ENCODE measurements around the gene TBC1D22A.

TBC1D22A gene

DNA sequence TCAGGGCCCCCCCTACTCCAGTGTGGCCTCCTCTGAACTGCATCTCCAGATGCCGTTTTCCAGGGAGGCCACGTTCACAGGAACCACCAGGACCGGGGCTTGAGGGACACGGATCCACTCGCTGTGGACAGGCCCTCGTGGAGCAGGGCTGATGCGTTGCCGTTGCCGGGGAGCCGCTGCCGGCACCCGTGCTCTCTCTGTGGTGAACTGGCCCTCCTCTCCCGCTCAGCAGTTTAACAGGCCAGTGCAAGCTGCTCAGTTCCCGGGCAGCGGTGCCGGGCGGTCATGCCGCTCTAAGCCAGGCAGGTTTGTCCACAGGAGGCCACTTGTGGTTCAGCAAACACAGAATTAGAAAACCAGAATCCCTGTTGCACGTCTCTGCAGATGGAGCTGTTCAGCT lies 301.6 kb downstream of the TBC1D22A start:
- no peak for TF ChIP-seq GATA1 (IDR thresholded peaks at IDR 0.05; ENCODE audit: low read depth, low read length)
- no peak for TF ChIP-seq POLR2A (IDR thresholded peaks at IDR 0.05; ENCODE audit: low read length)
- DNase-seq, result no peak

DNA sequence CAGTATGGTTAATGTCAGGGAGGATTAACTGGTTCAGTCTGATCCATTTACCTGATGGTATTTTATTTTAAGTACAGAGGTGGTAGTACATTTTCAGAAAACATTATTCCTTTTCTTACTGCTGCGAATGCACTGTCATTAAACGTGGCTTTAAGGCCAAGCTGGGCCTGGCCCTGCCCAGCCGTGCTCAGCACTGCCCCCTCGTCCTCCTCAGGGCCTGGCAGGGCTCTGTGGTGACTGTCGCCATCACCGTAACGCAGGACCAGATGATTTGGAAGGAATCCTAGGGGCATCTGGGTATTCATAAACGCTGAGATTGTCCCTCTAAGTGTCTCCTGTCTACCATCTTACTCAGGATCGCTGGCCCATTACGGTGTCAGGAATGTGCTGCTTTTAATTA lies 302.0 kb downstream of the TBC1D22A start:
- no peak for DNase-seq
- TF ChIP-seq GATA1 (IDR thresholded peaks at IDR 0.05; ENCODE audit: low read depth, low read length), result no peak
- TF ChIP-seq POLR2A (IDR thresholded peaks at IDR 0.05; ENCODE audit: low read length), result no peak

DNA sequence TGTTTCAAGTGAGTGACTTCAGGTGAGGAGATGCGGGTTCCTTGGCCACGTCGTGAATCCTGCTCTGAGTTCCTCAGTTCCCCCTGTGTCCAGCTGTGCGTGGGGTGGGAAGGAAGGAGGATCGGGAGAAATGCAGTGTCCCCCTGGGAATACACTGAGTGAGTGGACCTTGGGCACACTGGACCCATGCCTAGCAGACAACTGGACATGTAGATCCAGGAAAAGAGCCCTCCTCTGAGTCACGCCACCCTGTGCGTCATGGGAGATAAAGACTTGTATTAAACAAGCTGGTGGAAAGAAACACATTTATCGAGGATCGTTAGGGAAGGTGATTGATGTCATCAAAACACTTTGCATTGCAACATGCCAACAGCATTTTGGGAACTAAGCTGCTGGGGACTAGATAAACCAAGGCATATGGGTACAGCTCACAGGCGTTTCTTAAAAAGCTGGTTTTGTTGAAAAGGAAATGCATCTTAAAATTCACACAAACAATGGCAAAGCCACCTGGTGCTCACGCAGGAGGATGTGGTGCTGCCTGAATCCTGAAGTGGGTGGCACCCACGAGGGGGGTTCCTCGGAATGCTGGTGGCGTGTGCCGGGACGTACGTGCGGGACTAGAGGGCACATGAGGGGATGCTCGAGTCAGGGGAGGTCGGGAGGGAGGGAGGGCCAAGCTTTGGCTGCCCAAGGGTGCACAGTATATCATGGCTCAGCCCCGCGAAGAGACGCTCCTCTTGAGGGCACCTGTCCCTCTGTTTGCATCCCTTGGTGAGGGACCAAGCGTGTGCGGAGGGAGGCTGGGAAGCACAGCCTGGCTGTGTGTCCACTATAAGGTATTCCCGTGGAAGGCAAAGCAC lies 303.5 kb downstream of the TBC1D22A start:
- no peak for DNase-seq
- TF ChIP-seq POLR2A (IDR thresholded peaks at IDR 0.05; ENCODE audit: low read length), result no peak
- TF ChIP-seq GATA1 (IDR thresholded peaks at IDR 0.05; ENCODE audit: low read depth, low read length), result no peak

DNA sequence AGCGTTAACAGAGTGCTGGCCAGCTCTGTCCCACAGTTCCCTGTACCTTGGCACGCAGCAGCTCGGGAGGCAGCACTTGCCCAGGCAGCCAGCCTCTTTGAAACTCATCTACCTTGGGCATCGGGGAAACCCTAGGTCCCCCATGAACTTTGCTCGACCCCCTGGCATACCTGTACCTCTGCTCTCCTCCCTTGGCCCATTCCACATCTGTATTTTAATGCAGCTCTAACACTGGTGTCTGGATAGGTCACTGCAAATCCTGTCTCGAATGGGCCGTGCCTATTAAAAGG lies 304.1 kb downstream of the TBC1D22A start:
- no peak for TF ChIP-seq GATA1 (IDR thresholded peaks at IDR 0.05; ENCODE audit: low read depth, low read length)
- no peak for TF ChIP-seq POLR2A (IDR thresholded peaks at IDR 0.05; ENCODE audit: low read length)
- DNase-seq, result no peak

DNA sequence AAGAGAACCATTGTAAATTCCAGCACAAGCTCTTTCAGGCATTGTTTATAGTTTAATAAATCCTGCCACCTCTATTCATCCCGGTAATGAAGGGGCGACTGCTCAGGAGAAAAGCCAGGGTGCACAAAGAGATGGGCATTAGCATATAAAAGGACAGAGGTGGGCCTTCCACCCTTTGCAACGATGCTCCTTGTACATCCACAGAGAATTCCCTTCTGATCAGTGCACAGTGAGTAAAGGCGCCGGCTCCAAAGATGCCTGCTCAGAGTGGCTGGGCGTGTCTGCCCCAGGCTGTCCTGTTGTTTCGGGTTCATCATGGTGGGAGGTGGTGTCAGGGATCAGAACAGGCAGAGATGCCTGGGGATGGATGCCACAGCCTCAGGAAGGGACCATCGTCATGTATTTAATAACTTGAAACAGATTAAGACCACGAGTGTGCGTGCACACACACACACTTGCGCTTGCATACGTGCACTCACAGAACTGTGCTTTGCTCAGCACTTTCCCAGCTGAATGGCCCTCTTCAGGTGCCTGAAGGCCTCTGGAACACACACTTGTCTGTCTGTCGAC lies 305.0 kb downstream of the TBC1D22A start:
- TF ChIP-seq GATA1 (IDR thresholded peaks at IDR 0.05; ENCODE audit: low read depth, low read length), result no peak
- TF ChIP-seq POLR2A (IDR thresholded peaks at IDR 0.05; ENCODE audit: low read length), result no peak
- no peak for DNase-seq

DNA sequence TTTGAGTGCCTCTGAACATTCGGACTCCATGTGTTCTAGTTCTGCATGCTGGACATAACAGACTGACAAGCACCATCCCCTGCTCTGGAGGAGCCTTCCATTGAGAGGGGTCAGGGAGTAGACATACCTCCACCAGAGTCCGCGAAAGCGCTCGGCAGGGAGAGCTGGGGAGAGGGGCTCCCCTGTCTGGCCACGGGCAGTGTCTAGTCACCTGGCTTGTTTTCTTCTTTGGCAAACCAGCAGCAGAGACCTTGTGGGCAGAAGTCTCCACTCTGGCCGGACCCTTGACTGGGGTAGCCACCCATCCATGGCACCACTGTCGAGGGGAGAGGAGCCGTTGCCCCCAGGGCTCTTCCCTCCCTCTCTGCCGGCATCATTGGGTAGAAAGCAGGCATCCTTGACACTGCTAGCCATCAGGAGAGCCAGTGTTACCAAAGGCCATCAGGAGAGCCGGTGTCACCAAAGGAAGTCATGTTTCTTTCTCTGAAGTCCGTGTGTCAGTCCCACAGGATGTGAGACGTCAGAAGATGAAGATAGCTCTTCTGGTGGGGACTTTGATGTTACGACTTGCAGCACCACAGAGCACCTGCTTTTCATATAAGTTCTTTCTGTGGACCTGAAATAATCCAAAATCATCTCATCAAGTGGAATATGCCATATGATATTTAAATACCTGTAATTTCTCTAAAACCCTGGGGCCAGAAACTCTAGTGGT lies 305.6 kb downstream of the TBC1D22A start:
- TF ChIP-seq GATA1 (IDR thresholded peaks at IDR 0.05; ENCODE audit: low read depth, low read length) (no peak), POLR2A (IDR thresholded peaks at IDR 0.05; ENCODE audit: low read length) (no peak)
- DNase-seq, result no peak

DNA sequence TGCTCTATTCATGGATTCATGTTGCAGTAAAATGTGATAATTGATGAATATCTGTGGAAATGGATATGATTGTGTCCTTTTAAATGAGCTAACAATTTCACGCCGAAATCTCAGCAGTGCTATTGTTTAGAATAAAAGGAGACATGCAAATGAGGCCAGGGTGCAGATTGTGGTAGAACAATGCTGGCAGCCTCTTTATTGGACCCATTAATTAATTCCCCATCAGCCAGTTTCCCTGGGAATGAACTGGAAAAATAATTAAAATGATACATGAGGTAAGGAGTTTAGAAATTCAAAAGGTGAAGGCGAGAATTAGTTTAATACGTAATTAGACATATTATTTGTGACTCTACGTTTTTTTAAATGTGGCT lies 306.2 kb downstream of the TBC1D22A start:
- TF ChIP-seq POLR2A (IDR thresholded peaks at IDR 0.05; ENCODE audit: low read length), result no peak
- no peak for TF ChIP-seq GATA1 (IDR thresholded peaks at IDR 0.05; ENCODE audit: low read depth, low read length)
- no peak for DNase-seq

DNA sequence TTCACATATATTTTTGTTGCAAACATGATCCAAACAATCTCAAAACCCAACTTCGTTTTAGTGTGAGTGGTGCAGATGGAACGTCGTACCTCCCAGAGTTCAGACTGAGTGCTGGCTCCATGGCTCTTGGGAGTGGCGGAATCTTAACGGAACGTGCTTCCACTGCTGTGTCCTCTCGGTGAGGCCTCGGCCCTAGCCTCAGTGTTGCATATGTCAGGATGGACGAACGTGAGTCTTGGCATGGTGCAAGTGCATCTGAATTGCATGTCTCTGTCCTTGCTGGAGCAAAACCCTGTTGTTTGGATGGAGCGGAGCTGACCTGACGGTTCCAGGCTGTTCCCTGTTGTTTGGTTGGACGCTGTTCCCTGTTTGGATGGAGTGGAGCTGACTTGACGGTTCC lies 306.8 kb downstream of the TBC1D22A start:
- DNase-seq, result no peak
- TF ChIP-seq GATA1 (IDR thresholded peaks at IDR 0.05; ENCODE audit: low read depth, low read length) (no peak), POLR2A (IDR thresholded peaks at IDR 0.05; ENCODE audit: low read length) (no peak)

DNA sequence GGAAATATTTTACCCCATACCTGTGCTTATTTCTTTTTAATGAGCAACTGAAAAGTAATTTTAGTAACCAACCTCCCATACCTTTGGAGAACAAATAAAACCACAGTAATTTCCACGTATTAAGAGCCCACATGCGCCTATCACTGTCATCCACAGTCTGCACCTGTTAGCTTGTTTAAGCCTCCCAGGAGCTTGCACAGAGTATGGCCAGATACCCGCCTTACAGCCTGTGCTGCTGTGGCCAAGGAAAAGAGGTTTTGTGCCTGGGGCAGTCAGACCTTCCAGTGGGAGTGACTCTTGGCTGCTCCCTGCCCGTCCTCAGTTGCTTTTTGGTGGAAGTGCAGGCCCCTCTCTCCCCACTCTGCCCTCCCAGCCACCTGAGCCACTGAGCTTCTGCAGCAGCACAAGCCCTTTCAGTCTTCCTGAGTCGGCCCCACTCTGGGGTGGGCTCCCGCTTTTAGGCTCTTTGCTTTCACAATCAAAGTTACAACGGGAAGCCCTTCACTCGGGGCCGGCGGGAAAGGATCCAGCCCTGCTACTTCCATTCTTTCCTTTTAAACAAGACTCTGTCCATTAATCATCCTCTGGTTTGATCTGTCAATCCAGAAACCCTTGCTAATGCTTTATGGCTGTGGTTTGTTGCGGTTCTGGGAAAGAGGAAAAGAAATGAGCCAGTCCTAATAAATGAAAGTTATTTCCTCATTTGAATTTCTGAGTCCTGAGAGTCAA lies 308.8 kb downstream of the TBC1D22A start:
- DNase-seq, result no peak
- TF ChIP-seq POLR2A (IDR thresholded peaks at IDR 0.05; ENCODE audit: low read length), result no peak
- no peak for TF ChIP-seq GATA1 (IDR thresholded peaks at IDR 0.05; ENCODE audit: low read depth, low read length)

DNA sequence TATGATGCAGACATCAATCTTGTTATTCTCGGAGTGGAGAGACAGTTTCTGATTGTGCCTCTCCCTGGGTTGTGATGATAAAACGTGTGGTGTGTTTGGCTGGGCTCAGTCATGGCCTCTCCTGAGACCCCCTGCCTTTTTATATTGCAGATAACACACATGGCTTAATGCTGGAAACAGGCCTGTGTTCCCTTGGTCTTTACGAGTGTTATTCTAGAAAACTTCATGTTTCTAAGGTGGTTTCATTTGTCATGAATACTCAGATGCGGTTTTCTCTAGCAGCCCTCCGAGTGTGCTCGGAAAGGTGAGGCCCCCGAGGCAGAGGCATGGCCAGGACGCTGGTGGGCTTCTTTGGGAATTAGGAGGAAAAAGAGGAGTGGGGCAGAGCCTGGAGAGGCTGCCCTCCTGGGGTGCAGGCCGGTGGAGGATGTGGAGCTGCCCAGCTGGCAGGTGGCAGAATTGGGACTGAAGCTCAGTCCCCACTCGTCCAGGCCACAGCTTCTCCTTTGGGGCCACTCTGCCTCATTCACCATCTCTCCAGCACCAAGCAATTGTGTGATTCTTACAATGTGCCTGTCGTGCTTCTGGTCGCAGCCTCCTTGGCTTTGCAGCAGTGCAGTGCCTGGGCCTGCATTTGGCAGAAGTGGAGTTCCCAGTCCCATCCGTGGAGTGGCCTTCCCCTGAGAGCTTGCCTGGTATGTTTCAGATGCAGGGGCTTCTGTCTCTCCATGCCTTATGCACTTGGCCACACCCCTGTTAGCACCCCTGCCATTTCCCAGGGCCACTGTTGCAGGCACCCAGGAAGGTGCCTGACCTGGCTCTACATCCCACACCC lies 309.6 kb downstream of the TBC1D22A start:
- no peak for DNase-seq
- no peak for TF ChIP-seq GATA1 (IDR thresholded peaks at IDR 0.05; ENCODE audit: low read depth, low read length)
- no peak for TF ChIP-seq POLR2A (IDR thresholded peaks at IDR 0.05; ENCODE audit: low read length)

DNA sequence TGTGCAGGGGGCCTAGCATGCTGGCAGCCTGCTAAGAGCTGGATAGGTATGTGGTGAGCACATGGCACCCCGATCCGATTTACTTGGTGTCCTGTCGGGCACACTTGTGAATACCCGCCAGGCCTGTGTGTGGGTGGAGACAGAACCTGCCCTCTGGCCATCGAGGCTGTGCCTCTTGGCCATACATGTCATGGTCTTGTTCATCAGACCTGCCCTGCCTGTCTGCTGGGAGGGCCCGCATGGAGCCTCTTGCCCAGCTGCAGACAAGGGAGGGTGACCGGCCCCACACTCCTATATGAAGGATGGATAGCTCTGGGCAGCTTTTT lies 310.2 kb downstream of the TBC1D22A start:
- no peak for DNase-seq
- TF ChIP-seq GATA1 (IDR thresholded peaks at IDR 0.05; ENCODE audit: low read depth, low read length), result no peak
- TF ChIP-seq POLR2A (IDR thresholded peaks at IDR 0.05; ENCODE audit: low read length), result no peak

DNA sequence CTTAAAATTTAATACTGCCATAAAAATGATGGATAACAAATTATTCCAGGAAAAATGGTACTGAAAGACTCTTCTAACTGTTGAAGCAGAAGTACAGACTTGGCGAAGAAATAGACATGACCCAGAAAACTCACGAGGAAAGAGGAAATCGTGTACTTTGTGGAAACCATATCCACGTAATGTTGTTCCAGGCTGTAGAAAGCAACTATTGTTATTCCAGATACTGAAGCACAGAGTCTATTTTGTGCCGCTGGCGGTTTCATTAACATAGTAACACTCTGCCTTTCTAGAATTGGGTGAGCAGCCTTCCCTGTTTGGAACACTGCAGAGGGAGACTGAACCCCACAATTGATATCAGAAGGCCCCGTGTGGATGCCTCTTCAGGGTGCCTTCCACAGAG lies 310.6 kb downstream of the TBC1D22A start:
- TF ChIP-seq POLR2A (IDR thresholded peaks at IDR 0.05; ENCODE audit: low read length) (no peak), GATA1 (IDR thresholded peaks at IDR 0.05; ENCODE audit: low read depth, low read length) (no peak)
- no peak for DNase-seq

DNA sequence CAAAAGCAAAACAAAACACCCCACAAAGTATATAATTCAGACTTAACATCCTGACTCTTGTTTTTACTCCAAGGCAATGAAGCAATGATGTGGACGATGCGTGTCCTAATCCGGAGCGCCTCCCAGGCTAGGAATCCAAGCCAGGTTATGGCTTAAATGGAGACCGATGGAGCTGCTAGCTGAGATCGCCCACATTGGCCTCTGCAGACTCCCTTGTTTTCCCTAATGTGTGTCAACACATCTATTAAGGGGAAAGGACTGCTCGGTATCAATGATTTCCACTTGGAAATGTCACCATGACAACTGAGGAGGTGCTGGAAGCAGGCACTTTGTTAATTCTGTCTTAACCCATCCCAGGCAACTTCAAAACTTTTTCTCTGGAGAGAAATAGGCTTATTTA lies 311.7 kb downstream of the TBC1D22A start:
- DNase-seq, result no peak
- TF ChIP-seq POLR2A (IDR thresholded peaks at IDR 0.05; ENCODE audit: low read length), result no peak
- no peak for TF ChIP-seq GATA1 (IDR thresholded peaks at IDR 0.05; ENCODE audit: low read depth, low read length)
